IMR-90 (cell line): ENCODE measurements around the gene HTT. TPM values are rescaled to one million over a fixed set of nuclear protein-coding genes. Genes with fewer than 3 reads are reported as not detected.

Source experiments
- ATAC-seq: fragments of 200-7000 bp; cut with Tn5 transposase; 2 replicates; pipeline ENCODE4 v1.9.1; 2020; ENCODE audit warnings: low read depth, mild to moderate bottlenecking, moderate library complexity
- BruUV-seq: library from RNA; stranded (reverse); fragments of 400-500 nt; replicated peaks from 2 replicates; lab custom pipeline; 2021; lab: Mats Ljungman, UMichigan
- CTCF ChIA-PET: fragments of 300-600 bp; formaldehyde crosslinking; extraction: SDS; loops from one replicate; lab custom pipeline; 2021; ENCODE audit warnings: antibody characterized with exemption; lab: Yijun Ruan, JAX
- POLR2A ChIA-PET: fragments of 300-600 bp; sonication (Branson Sonifier 250); formaldehyde crosslinking; loops from one replicate; lab custom pipeline; 2022; ENCODE audit warnings: antibody characterized with exemption; ENCODE audit not compliant: unreplicated experiment; lab: Charles Lee
- DNase-seq: peaks from one replicate; pipeline ENCODE4 v3.0.0; 2013
- H2AFZ ChIP-seq: replicated peaks from 2 replicates; pipeline ENCODE3; 2013; ENCODE audit warnings: low read length, mild to moderate bottlenecking; ENCODE audit not compliant: poor library complexity
- H2AK5ac ChIP-seq: 2 replicates; pipeline ENCODE4 v1.6.1; 2013; ENCODE audit warnings: low read depth, low read length, inconsistent platforms
- H2AK9ac ChIP-seq: replicated peaks from 2 replicates; pipeline ENCODE3; 2013; ENCODE audit warnings: mild to moderate bottlenecking, low read depth, low read length, moderate library complexity; ENCODE audit not compliant: poor library complexity
- H2BK120ac ChIP-seq: 2 replicates; pipeline ENCODE4 v1.6.1; 2013; ENCODE audit warnings: low read depth, low read length, inconsistent platforms
- H2BK15ac ChIP-seq: 3 replicates; pipeline ENCODE4 v1.6.1; 2013; ENCODE audit warnings: low read depth, low read length, inconsistent platforms
- H2BK20ac ChIP-seq: 2 replicates; pipeline ENCODE4 v1.6.1; 2013; ENCODE audit warnings: low read depth, mild to moderate bottlenecking, inconsistent platforms, low read length, moderate library complexity
- H2BK5ac ChIP-seq: 2 replicates; pipeline ENCODE4 v1.6.1; 2013; ENCODE audit warnings: mild to moderate bottlenecking, low read depth, low read length, inconsistent platforms; ENCODE audit not compliant: poor library complexity, severe bottlenecking
- H3K14ac ChIP-seq: replicated peaks from 2 replicates; pipeline ENCODE4 v1.6.1; 2013; ENCODE audit warnings: low read depth, low read length, inconsistent platforms
- H3K18ac ChIP-seq: 2 replicates; pipeline ENCODE4 v1.6.1; 2013; ENCODE audit warnings: low read depth, low read length, control low read depth
- H3K23ac ChIP-seq: 2 replicates; pipeline ENCODE4 v1.6.1; 2013; ENCODE audit warnings: low read depth, low read length, inconsistent platforms
- H3K27ac ChIP-seq: 2 replicates; pipeline ENCODE4 v1.5.1; 2013; ENCODE audit warnings: mild to moderate bottlenecking, control low read depth, low read length; ENCODE audit not compliant: insufficient read depth
- H3K27me3 ChIP-seq: 2 replicates; pipeline ENCODE4 v1.6.1; 2013; ENCODE audit warnings: low read length; ENCODE audit not compliant: control insufficient read depth, insufficient read depth
- H3K36me3 ChIP-seq: 2 replicates; pipeline ENCODE4 v1.6.1; 2013; ENCODE audit warnings: low read length, mixed read lengths; ENCODE audit not compliant: control insufficient read depth, insufficient read depth
- H3K4ac ChIP-seq: 2 replicates; pipeline ENCODE4 v1.6.1; 2013; ENCODE audit warnings: low read depth, low read length, inconsistent platforms
- H3K4me1 ChIP-seq: 2 replicates; pipeline ENCODE4 v1.6.1; 2013; ENCODE audit warnings: low read length, mixed read lengths; ENCODE audit not compliant: control insufficient read depth, insufficient read depth
- H3K4me2 ChIP-seq: 2 replicates; pipeline ENCODE4 v1.6.1; 2013; ENCODE audit warnings: low read depth, mild to moderate bottlenecking, control low read depth, low read length, moderate library complexity
- H3K4me3 ChIP-seq: 2 replicates; pipeline ENCODE4 v1.5.1; 2013; ENCODE audit warnings: low read depth, mild to moderate bottlenecking, control low read depth, low read length, moderate library complexity; ENCODE audit not compliant: insufficient read depth
- H3K56ac ChIP-seq: 2 replicates; pipeline ENCODE4 v1.6.1; 2013; ENCODE audit warnings: low read length, inconsistent platforms; ENCODE audit not compliant: insufficient read depth; ENCODE audit errors: extremely low read depth
- H3K79me1 ChIP-seq, 2 experiments: 2 replicates each; pipeline ENCODE4 v1.6.1; 2013; ENCODE audit warnings: low read length in 2 of 2, inconsistent platforms in 1 of 2, low read depth in 1 of 2
- H3K9ac ChIP-seq: 2 replicates; pipeline ENCODE4 v1.6.1; 2013; ENCODE audit warnings: low read depth, low read length, control low read depth
- H3K9me1 ChIP-seq: 2 replicates; pipeline ENCODE4 v1.6.1; 2013; ENCODE audit warnings: low read length, inconsistent platforms; ENCODE audit not compliant: insufficient read depth
- H3K9me3 ChIP-seq: 2 replicates; pipeline ENCODE4 v1.6.1; 2013; ENCODE audit warnings: low read length; ENCODE audit not compliant: control insufficient read depth, insufficient read depth
- H4K20me1 ChIP-seq: 2 replicates; pipeline ENCODE4 v1.6.1; 2013; ENCODE audit warnings: low read length, inconsistent platforms; ENCODE audit not compliant: insufficient read depth
- H4K5ac ChIP-seq: 2 replicates; pipeline ENCODE4 v1.6.1; 2013; ENCODE audit warnings: mild to moderate bottlenecking, low read depth, low read length, control low read depth
- H4K8ac ChIP-seq, 2 experiments: 2 replicates each; pipeline ENCODE4 v1.6.1; 2013; ENCODE audit warnings: low read depth in 2 of 2, low read length in 2 of 2, control low read depth in 1 of 2, inconsistent platforms in 1 of 2
- H4K91ac ChIP-seq: 2 replicates; pipeline ENCODE4 v1.6.1; 2013; ENCODE audit warnings: low read depth, low read length, inconsistent platforms; ENCODE audit not compliant: insufficient read depth
- CHD1 ChIP-seq: IDR thresholded peaks from 2 replicates; pipeline ENCODE4 v1.6.1; 2012; ENCODE audit warnings: low read depth, low read length, improper control_type of control experiment
- ELK1 ChIP-seq: fragments of 150-350 bp; IDR thresholded peaks from 2 replicates; pipeline ENCODE4 v1.6.1; 2016; ENCODE audit warnings: low read depth, mild to moderate bottlenecking, low read length, moderate library complexity, borderline replicate concordance
- FOS ChIP-seq: fragments of 150-350 bp; IDR thresholded peaks from 2 replicates; pipeline ENCODE4 v1.6.1; 2016; ENCODE audit warnings: low read depth, low read length
- MAZ ChIP-seq: IDR thresholded peaks from 2 replicates; pipeline ENCODE4 v1.6.1; 2012; ENCODE audit warnings: low read depth, mild to moderate bottlenecking, low read length, improper control_type of control experiment, moderate library complexity, borderline replicate concordance
- MXI1 ChIP-seq: IDR thresholded peaks from 2 replicates; pipeline ENCODE4 v1.6.1; 2012; ENCODE audit warnings: low read depth, mild to moderate bottlenecking, low read length, moderate library complexity, borderline replicate concordance
- POLR2A ChIP-seq: IDR thresholded peaks from 2 replicates; pipeline ENCODE4 v1.6.1; 2012; ENCODE audit warnings: mild to moderate bottlenecking, low read depth, low read length
- RAD21 ChIP-seq: IDR thresholded peaks from 2 replicates; pipeline ENCODE4 v1.6.1; 2012; ENCODE audit warnings: low read length, improper control_type of control experiment
- RCOR1 ChIP-seq: IDR thresholded peaks from 2 replicates; pipeline ENCODE4 v1.6.1; 2012; ENCODE audit warnings: mild to moderate bottlenecking, low read length, improper control_type of control experiment; ENCODE audit not compliant: insufficient replicate concordance
- WGBS, 2 experiments: methylation state at CpG; one replicate each; pipeline versions ENCODE4 v1.1.5 to v1.1.7; 2013; ENCODE audit warnings: missing lambda C conversion rate in 2 of 2; ENCODE audit not compliant: insufficient read length in 1 of 2; ENCODE audit errors: extremely low coverage in 2 of 2; 5-methylcytosine and 5-hydroxymethylcytosine counted together
- dilution Hi-C: fragments of 300-500 bp; cut with HindIII; formaldehyde crosslinking; loops from one replicate; pipeline ENCODE4 v1.14.3; 2018; ENCODE audit warnings: low sequenced_read_pairs; ENCODE audit not compliant: unreplicated experiment
- in situ Hi-C: fragments of 300-500 bp; cut with MboI; formaldehyde crosslinking; loops from 3 replicates; pipeline ENCODE4 v1.14.3; 2019; ENCODE audit warnings: low sequenced_read_pairs, inconsistent platforms, mixed read lengths
- intact Hi-C: fragments of 100-400 bp; cut with micrococcal nuclease; formaldehyde crosslinking; loops from 2 replicates; pipeline ENCODE4 v1.10.0; 2022
- polyA plus RNA-seq, 3 experiments: library from polyadenylated mRNA; depleted of rRNA; stranded (reverse); fragments of >200 nt; gene quantifications; 2 replicates each; pipeline ENCODE4 v1.2.3, GENCODE V29; 2012; ENCODE audit warnings: low replicate concordance in 1 of 3
- total RNA-seq: library from RNA; depleted of rRNA; stranded (reverse); fragments of >200 nt; gene quantifications from 2 replicates; pipeline ENCODE4 v1.2.3, GENCODE V29; 2012

The HTT gene
- total and polyA plus RNA-seq, 2 of the 4 experiments (the other 2 are of a cell fraction), result 11.6 to 14.3 TPM

DNA sequence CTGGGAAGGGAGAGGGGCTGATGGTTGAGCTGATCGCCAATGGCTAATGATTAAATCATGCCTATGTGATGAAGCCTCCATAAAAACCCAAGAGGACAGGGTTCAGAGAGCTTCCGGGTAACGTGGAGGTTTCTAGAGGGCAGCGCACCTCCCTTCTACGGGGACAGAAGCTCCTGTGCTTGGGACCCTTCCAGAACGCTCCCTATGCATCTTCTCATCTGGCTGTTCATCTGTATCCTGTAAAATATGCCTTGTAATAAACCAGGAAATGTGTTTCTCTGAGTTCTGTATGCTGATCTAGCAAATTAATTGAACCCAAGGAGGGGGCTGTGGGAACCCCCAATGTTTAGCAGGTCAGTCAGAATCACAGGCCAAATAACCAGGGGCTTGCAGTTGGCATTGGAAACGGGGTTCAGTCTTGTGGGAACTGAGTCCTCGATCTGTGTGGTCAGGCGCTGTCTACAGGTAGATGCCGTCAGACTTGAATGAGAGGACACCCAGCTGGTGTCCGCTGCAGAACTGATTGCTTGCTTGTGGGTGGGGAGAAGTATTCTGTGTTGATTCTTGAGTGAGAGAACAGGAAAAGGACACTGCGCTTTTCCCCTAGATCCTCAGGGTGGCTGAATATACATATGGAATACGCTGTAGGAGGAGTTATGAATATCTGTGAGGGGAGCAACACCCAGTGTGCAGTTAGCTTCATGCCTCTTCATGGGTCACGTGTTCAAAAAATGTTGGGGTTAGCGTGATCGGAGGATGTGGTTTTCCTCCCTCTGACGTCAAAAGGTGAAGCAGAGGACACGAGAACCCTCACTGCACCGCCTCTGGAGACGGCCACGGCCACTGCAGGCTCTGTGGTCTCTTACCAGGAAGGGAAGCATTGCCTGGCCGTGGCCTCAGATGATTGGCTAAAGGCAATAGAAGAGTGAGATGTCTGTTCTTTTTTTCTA lies 29.3 kb upstream of the HTT start (continued):
- TF ChIP-seq MAZ (no peak), POLR2A (no peak), MXI1 (no peak)

DNA sequence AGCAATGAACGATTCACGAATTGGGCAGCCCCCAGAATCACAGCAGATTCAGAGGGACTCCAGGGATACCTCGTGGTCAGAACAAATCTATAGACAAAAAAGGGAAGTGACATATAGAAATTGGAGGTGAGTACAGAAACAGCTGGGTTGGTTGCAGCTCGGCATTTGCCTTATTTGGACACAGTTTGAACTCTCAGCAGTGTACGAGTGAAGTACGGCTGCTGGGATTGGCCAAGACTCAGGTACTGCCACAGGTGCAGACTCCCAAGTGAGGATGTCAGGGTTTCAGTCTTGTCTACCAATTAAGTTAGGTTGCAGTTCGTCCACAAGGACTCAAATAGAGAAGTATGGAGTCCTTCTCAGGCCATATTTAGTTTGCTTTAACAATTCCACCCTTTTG lies 28.3 kb upstream of the HTT start:
- Histone ChIP-seq H4K8ac (no peak overlapping the region), H3K14ac (no peak overlapping the region), H2BK120ac (no peak overlapping the region), H3K36me3 (no peaks in the 10 kb centered on the region), H3K4me3 (no peak overlapping the region), H3K4me1 (peaks cover 2% of the 10 kb centered on the region; the same call in 1 of the 2 replicates), H2BK5ac (no peak overlapping the region), H2AFZ (no peak overlapping the region), H3K27me3 (peaks cover 5% of the 10 kb centered on the region), H3K23ac (no peak overlapping the region), H4K5ac (no peak overlapping the region), H3K9me1 (no peaks in the 10 kb centered on the region), H3K18ac (no peak overlapping the region), H3K56ac (no peak overlapping the region), H3K27ac (no peak overlapping the region), H3K4ac (no peak overlapping the region), H3K9me3 (no peaks in the 10 kb centered on the region), H4K91ac (no peak overlapping the region), H2AK9ac (no peak overlapping the region), H3K4me2 (no peak overlapping the region), H4K20me1 (no peaks in the 10 kb centered on the region), H2AK5ac (no peak overlapping the region), H2BK15ac (no peak overlapping the region), H3K9ac (no peak overlapping the region), H2BK20ac (no peak overlapping the region), H3K79me1 (no peaks in the 10 kb centered on the region)
- intact Hi-C loops, result no loop called here
- dilution Hi-C loops, result no loop called here
- no peak for TF ChIP-seq POLR2A
- TF ChIP-seq ELK1, result no peak
- no peak for TF ChIP-seq FOS
- no peak for TF ChIP-seq RAD21
- no peak for TF ChIP-seq CHD1
- TF ChIP-seq RCOR1, result no peak
- in situ Hi-C loops, result loop anchor here (25.0 kb wide), 1 partner anchor 284 kb away; the partner anchor contains the start of gene TNIP2
- CTCF ChIA-PET, result interaction anchor here (0.9 kb wide), 1 partner anchor 26 kb away, joined by 3 read pairs; no protein-coding TSS in a partner anchor
- ATAC-seq (no peak), DNase-seq (no peak)
- POLR2A ChIA-PET, result no interaction called here
- 75% methylated on average over 6 of the region's 7 CpGs; no CpG with 5 or more reads in 1 of the 2 experiments for WGBS, 2 experiments
- no TSS peak for BruUV-seq
